Lower lobe of right lung (tissue), 2 donors: ENCODE data around the gene ACAA2. TPM values are rescaled to one million over a fixed set of nuclear protein-coding genes. Genes with fewer than 3 reads are reported as not detected.
"Not testable (repeated sequence)": the region's sequence is repeated elsewhere in the genome, so short reads cannot be mapped to it uniquely, and the experiment has no call there.

Experiments
- ATAC-seq, 2 donors: fragments of 200-7000 bp; cut with Tn5 transposase; one replicate each; pipeline ENCODE4 v1.9.1; 2020 to 2022; ENCODE audit warnings: mild to moderate bottlenecking in 2 of 2, moderate library complexity in 2 of 2
- DNase-seq: peaks from one replicate; pipeline ENCODE4 v3.0.0-alpha.2; 2020
- H3K27ac ChIP-seq: fragments of 200-600 bp; one replicate; pipeline ENCODE4 v1.8.0; 2022
- H3K27me3 ChIP-seq: fragments of 200-600 bp; one replicate; pipeline ENCODE4 v1.8.0; 2022; ENCODE audit warnings: low read depth
- H3K36me3 ChIP-seq: fragments of 200-600 bp; one replicate; pipeline ENCODE4 v1.8.0; 2022; ENCODE audit warnings: mild to moderate bottlenecking
- H3K4me1 ChIP-seq: fragments of 200-600 bp; one replicate; pipeline ENCODE4 v1.8.0; 2022
- H3K4me3 ChIP-seq: fragments of 200-600 bp; one replicate; pipeline ENCODE4 v1.8.0; 2022; ENCODE audit warnings: mild to moderate bottlenecking
- H3K9me3 ChIP-seq: fragments of 200-600 bp; one replicate; pipeline ENCODE4 v1.8.0; 2022
- intact Hi-C: fragments of 100-400 bp; cut with DNase I; formaldehyde crosslinking; loops from one replicate; pipeline ENCODE4 v1.11.0; 2022
- total RNA-seq: library from RNA; stranded (reverse); fragmentation: NEBNext Ultra II Directional; extraction: Animal tissue kit (Norgen Biotek cat#: 25700); gene quantifications from one replicate; pipeline ENCODE4 v1.2.1, GENCODE V29; 2021
- TF ChIP-seq, protein P1 (sequence below): fragments of 200-600 bp; IDR thresholded peaks from one replicate; pipeline ENCODE4 v1.8.0; 2022; ENCODE audit warnings: antibody characterized with exemption, mild to moderate bottlenecking
- donor health status: DM: no; HTN: yes; CAD: no; lungs with severe emphysema.

Gene ACAA2
- total RNA-seq, 1 donor from 2014 or later = 71.3 TPM

GRCh38 chr18:49839012-49839411 lies 25.7 kb upstream of the ACAA2 start:
- intact Hi-C loops = no loop called here
- no peak overlapping the region for H3K27ac ChIP-seq
- DNase-seq = no peak
- H3K9me3 ChIP-seq = no peaks in the 10 kb centered on the region
- peaks cover 8% of the 10 kb centered on the region for H3K36me3 ChIP-seq
- no peaks in the 10 kb centered on the region for H3K27me3 ChIP-seq
- TF ChIP-seq, protein P1, sequence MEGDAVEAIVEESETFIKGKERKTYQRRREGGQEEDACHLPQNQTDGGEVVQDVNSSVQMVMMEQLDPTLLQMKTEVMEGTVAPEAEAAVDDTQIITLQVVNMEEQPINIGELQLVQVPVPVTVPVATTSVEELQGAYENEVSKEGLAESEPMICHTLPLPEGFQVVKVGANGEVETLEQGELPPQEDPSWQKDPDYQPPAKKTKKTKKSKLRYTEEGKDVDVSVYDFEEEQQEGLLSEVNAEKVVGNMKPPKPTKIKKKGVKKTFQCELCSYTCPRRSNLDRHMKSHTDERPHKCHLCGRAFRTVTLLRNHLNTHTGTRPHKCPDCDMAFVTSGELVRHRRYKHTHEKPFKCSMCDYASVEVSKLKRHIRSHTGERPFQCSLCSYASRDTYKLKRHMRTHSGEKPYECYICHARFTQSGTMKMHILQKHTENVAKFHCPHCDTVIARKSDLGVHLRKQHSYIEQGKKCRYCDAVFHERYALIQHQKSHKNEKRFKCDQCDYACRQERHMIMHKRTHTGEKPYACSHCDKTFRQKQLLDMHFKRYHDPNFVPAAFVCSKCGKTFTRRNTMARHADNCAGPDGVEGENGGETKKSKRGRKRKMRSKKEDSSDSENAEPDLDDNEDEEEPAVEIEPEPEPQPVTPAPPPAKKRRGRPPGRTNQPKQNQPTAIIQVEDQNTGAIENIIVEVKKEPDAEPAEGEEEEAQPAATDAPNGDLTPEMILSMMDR = no peak
- ATAC-seq = no peak
- no peaks in the 10 kb centered on the region for H3K4me1 ChIP-seq
- no peak overlapping the region for H3K4me3 ChIP-seq

DNA sequence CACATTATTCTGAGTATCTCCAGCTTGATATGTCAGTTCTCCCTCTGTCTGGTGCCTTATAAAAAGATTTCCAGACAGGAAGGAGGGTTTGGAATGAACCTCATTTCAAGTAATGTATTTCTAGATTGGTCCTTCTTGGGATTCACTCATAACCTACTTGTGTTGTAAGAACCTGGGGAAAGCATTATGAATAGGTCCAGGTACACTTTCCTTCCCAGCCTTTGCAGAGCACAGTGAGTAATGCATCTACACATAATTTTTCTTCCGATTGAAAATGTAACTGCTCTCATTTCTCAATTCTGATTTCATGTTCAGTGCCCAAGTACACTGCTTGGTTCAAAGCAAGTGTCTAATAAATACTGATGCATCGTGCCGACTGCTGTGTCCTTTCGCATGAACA lies 25.0 kb upstream of the ACAA2 start:
- intact Hi-C loops = no loop called here
- Histone ChIP-seq H3K27me3 (no peaks in the 10 kb centered on the region), H3K27ac (no peak overlapping the region), H3K9me3 (no peaks in the 10 kb centered on the region), H3K36me3 (peaks cover 8% of the 10 kb centered on the region), H3K4me1 (no peaks in the 10 kb centered on the region), H3K4me3 (no peak overlapping the region)
- DNase-seq = no peak
- TF ChIP-seq, protein P1 = no peak
- ATAC-seq = no peak

GRCh38 chr18:49837889-49838288 lies 24.6 kb upstream of the ACAA2 start:
- Histone ChIP-seq H3K27ac (no peak overlapping the region), H3K9me3 (no peaks in the 10 kb centered on the region), H3K4me3 (no peak overlapping the region), H3K4me1 (no peaks in the 10 kb centered on the region), H3K27me3 (no peaks in the 10 kb centered on the region), H3K36me3 (peaks cover 8% of the 10 kb centered on the region)
- ATAC-seq (no peak), DNase-seq (no peak)
- TF ChIP-seq, protein P1 = no peak
- intact Hi-C loops = no loop called here

GRCh38 chr18:49837316-49837835 lies 24.0 kb upstream of the ACAA2 start:
- H3K9me3 ChIP-seq, H3K27me3 ChIP-seq, H3K4me3 ChIP-seq, H3K36me3 ChIP-seq, ATAC-seq, intact Hi-C loops, H3K27ac ChIP-seq, DNase-seq, H3K4me1 ChIP-seq: not testable (repeated sequence)

- intact Hi-C loops = no loop called here
- Histone ChIP-seq H3K9me3 (no peaks in the 10 kb centered on the region), H3K36me3 (peaks cover 8% of the 10 kb centered on the region), H3K4me1 (no peaks in the 10 kb centered on the region), H3K27ac (no peak overlapping the region), H3K27me3 (no peaks in the 10 kb centered on the region), H3K4me3 (no peak overlapping the region)
- TF ChIP-seq, protein P1 = no peak
- ATAC-seq (no peak), DNase-seq (no peak)
These were observed 22.1 kb upstream of the ACAA2 start for GRCh38 chr18:49835405-49835804.

DNA sequence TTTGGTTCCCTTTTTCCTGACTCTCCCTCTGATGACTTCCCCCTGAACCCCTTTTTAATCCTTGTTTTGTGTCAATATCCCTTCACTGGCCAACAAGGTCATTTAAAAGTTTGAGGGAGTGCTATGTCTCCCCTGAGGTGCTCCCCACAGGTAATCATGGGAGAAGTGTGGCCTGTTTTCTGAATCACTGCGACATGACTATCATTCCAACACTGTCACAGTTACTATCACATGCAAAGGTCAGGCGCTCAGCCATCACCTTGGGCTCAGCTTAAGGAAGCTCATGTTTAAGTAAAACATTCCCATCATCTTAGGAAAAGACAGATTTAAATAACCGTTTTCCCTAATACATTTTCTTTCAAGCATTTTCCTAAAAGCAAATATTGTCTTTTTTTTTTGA lies 20.9 kb upstream of the ACAA2 start:
- H3K4me3 ChIP-seq = no peak overlapping the region
- no peaks in the 10 kb centered on the region for H3K9me3 ChIP-seq
- intact Hi-C loops = no loop called here
- H3K27me3 ChIP-seq = no peaks in the 10 kb centered on the region
- no peak for ATAC-seq
- H3K27ac ChIP-seq = no peak overlapping the region
- H3K4me1 ChIP-seq = no peaks in the 10 kb centered on the region
- DNase-seq = no peak
- peaks cover 8% of the 10 kb centered on the region for H3K36me3 ChIP-seq
- TF ChIP-seq, protein P1 = no peak
